ENCODE measurements around the gene SCLY.

DNA sequence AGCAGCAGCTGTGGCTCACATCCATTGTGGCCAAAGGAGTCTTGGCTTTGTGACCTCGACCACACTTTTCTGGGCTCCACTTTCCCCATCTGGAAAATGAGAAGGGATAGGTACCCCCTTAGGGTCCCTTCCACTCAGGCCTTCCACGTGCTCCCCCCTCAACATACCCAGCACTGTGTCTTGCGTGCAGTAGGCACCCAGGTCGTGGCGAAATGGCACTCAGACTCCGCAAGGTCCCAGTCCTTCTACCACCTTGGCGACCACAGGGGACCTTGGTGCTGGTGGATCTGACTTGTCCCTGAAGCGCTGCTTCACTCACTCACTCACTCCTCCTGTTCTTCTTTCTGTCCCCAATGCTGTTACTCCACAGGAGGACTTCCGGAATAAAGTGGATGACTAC, 19.9 kb upstream of the SCLY start:
- TF ChIP-seq POLR2A (IDR thresholded peaks at IDR 0.05) (no peak), POLR2AphosphoS5 (IDR thresholded peaks at IDR 0.05) (no peak)
- TF ChIP-seq, protein P1, sequence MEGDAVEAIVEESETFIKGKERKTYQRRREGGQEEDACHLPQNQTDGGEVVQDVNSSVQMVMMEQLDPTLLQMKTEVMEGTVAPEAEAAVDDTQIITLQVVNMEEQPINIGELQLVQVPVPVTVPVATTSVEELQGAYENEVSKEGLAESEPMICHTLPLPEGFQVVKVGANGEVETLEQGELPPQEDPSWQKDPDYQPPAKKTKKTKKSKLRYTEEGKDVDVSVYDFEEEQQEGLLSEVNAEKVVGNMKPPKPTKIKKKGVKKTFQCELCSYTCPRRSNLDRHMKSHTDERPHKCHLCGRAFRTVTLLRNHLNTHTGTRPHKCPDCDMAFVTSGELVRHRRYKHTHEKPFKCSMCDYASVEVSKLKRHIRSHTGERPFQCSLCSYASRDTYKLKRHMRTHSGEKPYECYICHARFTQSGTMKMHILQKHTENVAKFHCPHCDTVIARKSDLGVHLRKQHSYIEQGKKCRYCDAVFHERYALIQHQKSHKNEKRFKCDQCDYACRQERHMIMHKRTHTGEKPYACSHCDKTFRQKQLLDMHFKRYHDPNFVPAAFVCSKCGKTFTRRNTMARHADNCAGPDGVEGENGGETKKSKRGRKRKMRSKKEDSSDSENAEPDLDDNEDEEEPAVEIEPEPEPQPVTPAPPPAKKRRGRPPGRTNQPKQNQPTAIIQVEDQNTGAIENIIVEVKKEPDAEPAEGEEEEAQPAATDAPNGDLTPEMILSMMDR (IDR thresholded peaks at IDR 0.05 in 8 of 11, conservative IDR thresholded peaks at IDR 0.05 in 3 of 11) = no peak

All from spleen (tissue), 7 donors.